Spinal cord (tissue), 10 donors: ENCODE data around the gene PPP1R1A. TPM values are rescaled to one million over a fixed set of nuclear protein-coding genes. Genes with fewer than 3 reads are reported as not detected.
A peak's percentile ranks its signal among the peaks of the same experiment; 100 is the strongest.

Source experiments
- DNase-seq, 6 donors: peaks; one replicate each; pipeline versions ENCODE4 v3.0.0 to v3.0.0-alpha.2; 2013 to 2015; ENCODE audit warnings: low spot score in 6 of 6, low read depth in 4 of 6
- H3K27ac ChIP-seq: one replicate; pipeline ENCODE4 v1.5.1; 2013; ENCODE audit warnings: low read depth, low read length, control low read depth
- H3K27me3 ChIP-seq: one replicate; pipeline ENCODE4 v1.6.1; 2013; ENCODE audit warnings: low read length; ENCODE audit not compliant: control insufficient read depth, insufficient read depth
- H3K36me3 ChIP-seq: one replicate; pipeline ENCODE4 v1.6.1; 2013; ENCODE audit warnings: low read length; ENCODE audit not compliant: control insufficient read depth, insufficient read depth
- H3K4me1 ChIP-seq: one replicate; pipeline ENCODE4 v1.6.1; 2013; ENCODE audit warnings: low read length; ENCODE audit not compliant: control insufficient read depth, insufficient read depth
- H3K4me3 ChIP-seq: one replicate; pipeline ENCODE4 v1.5.1; 2013; ENCODE audit warnings: low read depth, low read length, control low read depth
- H3K9me3 ChIP-seq: one replicate; pipeline ENCODE4 v1.6.1; 2013; ENCODE audit warnings: low read length; ENCODE audit not compliant: control insufficient read depth, insufficient read depth
- WGBS: methylation state at CpG from one replicate; pipeline ENCODE4 v1.1.5; 2013; ENCODE audit warnings: missing lambda C conversion rate; ENCODE audit not compliant: insufficient coverage; 5-methylcytosine and 5-hydroxymethylcytosine counted together
- polyA plus RNA-seq, 2 donors: library from polyadenylated mRNA; unstranded; fragments of 120-200 nt; gene quantifications; one replicate each; pipeline ENCODE4 v1.2.1, GENCODE V29; 2013; ENCODE audit not compliant: insufficient read length in 2 of 2
- total RNA-seq, 2 donors: library from RNA; depleted of rRNA in 1 of 2; stranded (reverse); fragments of 120-200 nt in 1 of 2; fragments of >200 nt in 1 of 2; gene quantifications; one replicate each; pipeline versions ENCODE4 v1.2.3 to v1.2.4, GENCODE V29; 2013 to 2014
- donor health status: healthy.

PPP1R1A gene
- total and polyA plus RNA-seq, 4 donors = 9.4 to 129 (median 68.6) TPM

DNA sequence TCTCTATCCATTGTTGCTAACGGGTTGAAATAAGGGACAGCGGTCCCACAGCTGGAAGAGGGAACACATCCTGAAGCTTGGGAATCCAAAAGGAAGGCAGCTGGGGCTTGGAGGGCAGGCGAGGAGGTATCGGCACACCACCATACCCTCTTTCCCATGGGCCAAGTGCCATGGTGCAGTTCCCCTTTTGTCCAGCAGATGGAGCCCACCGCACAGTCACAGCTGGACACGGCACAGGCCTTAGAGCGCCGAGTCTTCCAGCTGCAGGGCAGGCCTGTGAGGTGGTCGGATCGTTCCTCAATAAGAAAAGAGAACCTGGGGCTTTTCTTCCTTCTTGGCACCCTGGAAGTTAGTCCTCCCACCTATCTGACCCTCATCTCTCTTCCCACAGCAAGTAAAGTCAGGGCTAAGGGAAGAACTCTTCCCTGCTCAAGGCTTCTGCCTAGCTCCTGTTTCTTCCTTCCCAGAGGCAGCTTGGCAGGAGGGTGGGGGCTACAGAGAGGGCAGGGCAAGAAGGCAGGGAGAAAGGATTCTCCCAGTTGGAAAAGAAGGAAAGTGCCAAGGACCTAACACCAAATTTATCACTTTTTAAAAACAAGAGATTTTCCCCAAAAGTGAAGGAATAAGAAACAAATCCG is 8.6 kb downstream of the PPP1R1A start:
- no peak overlapping the region for H3K27ac ChIP-seq
- 0% methylated on average over 3 of the region's 11 CpGs for WGBS

DNA sequence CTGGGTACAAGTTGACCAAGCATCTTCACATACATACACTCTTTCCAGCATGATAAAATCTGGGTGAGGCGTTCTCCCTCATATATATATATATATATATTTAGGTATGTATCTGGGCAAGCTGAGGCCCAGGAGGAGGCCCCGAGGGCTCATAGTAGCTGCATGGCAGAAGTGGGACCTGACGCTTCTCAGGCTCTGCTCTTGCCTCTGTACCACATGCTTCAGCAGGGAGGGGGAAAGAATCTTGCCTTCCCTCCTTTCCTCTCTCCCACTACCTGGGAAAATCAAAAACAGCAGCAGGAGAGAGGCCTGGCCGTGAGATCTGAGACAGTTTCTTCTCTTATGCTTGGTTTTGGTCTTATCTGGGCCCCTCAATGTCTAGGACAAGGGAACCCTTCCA is 9.2 kb downstream of the PPP1R1A start:
- no peak overlapping the region for H3K27ac ChIP-seq
- H3K4me3 ChIP-seq = no peak overlapping the region
- DNase-seq = no peak
- H3K4me1 ChIP-seq = peaks cover 10% of the 10 kb centered on the region
- peaks cover 56% of the 10 kb centered on the region for H3K36me3 ChIP-seq
- no peaks in the 10 kb centered on the region for H3K9me3 ChIP-seq
- no peaks in the 10 kb centered on the region for H3K27me3 ChIP-seq
- 67% methylated on average over 1 of the region's 4 CpGs for WGBS

More for the DNA sequence above, 8.6 kb downstream of the PPP1R1A start:
- Histone ChIP-seq H3K9me3 (no peaks in the 10 kb centered on the region), H3K36me3 (peaks cover 56% of the 10 kb centered on the region), H3K27me3 (no peaks in the 10 kb centered on the region), H3K4me3 (no peak overlapping the region), H3K4me1 (peaks cover 10% of the 10 kb centered on the region)
- peak in 5 of 6 donors; percentile 59 to 92 (median 71) for DNase-seq

GRCh38 chr12:54578778-54579177 is 9.7 kb downstream of the PPP1R1A start:
- H3K4me3 ChIP-seq = no peak overlapping the region
- H3K4me1 ChIP-seq = peaks cover 10% of the 10 kb centered on the region
- no peak for DNase-seq
- H3K36me3 ChIP-seq = peaks cover 52% of the 10 kb centered on the region
- H3K9me3 ChIP-seq = no peaks in the 10 kb centered on the region
- no peaks in the 10 kb centered on the region for H3K27me3 ChIP-seq
- 90% methylated on average over 3 of the region's 7 CpGs for WGBS
- no peak overlapping the region for H3K27ac ChIP-seq

GRCh38 chr12:54572881-54573280 is 15.6 kb downstream of the PPP1R1A start:
- 28% methylated on average over 2 of the region's 5 CpGs for WGBS
- Histone ChIP-seq H3K4me1 (peaks cover 17% of the 10 kb centered on the region), H3K27ac (no peak overlapping the region), H3K36me3 (peaks cover 39% of the 10 kb centered on the region), H3K9me3 (no peaks in the 10 kb centered on the region), H3K27me3 (no peaks in the 10 kb centered on the region), H3K4me3 (no peak overlapping the region)
- DNase-seq = no peak

- Histone ChIP-seq H3K27ac (no peak overlapping the region), H3K9me3 (no peaks in the 10 kb centered on the region), H3K4me1 (peaks cover 17% of the 10 kb centered on the region), H3K27me3 (no peaks in the 10 kb centered on the region), H3K36me3 (peaks cover 29% of the 10 kb centered on the region), H3K4me3 (no peak overlapping the region)
- WGBS = 34% methylated on average over 3 of the region's 10 CpGs
- DNase-seq = peak in 2 of 6 donors; percentile 58 to 63
Measured at GRCh38 chr12:54571193-54572188, 17.0 kb downstream of the PPP1R1A start.

GRCh38 chr12:54569995-54570528 is 18.4 kb downstream of the PPP1R1A start:
- Histone ChIP-seq H3K9me3 (no peaks in the 10 kb centered on the region), H3K36me3 (peaks cover 14% of the 10 kb centered on the region), H3K4me3 (no peak overlapping the region), H3K4me1 (peaks cover 31% of the 10 kb centered on the region), H3K27me3 (no peaks in the 10 kb centered on the region), H3K27ac (no peak overlapping the region)
- WGBS = 100% methylated on average over 2 of the region's 4 CpGs
- DNase-seq = no peak

- H3K9me3 ChIP-seq = no peaks in the 10 kb centered on the region
- no peak for DNase-seq
- peaks cover 34% of the 10 kb centered on the region for H3K4me1 ChIP-seq
- 93% methylated on average over 14 of the region's 14 CpGs for WGBS
- H3K4me3 ChIP-seq = no peak overlapping the region
- peaks cover 14% of the 10 kb centered on the region for H3K36me3 ChIP-seq
- no peak overlapping the region for H3K27ac ChIP-seq
- no peaks in the 10 kb centered on the region for H3K27me3 ChIP-seq
Measured at GRCh38 chr12:54569072-54569471, 19.4 kb downstream of the PPP1R1A start.

GRCh38 chr12:54566792-54567191 is 21.7 kb downstream of the PPP1R1A start:
- Histone ChIP-seq H3K36me3 (peaks cover 11% of the 10 kb centered on the region), H3K27ac (no peak overlapping the region), H3K9me3 (no peaks in the 10 kb centered on the region), H3K4me1 (peaks cover 32% of the 10 kb centered on the region), H3K4me3 (no peak overlapping the region), H3K27me3 (no peaks in the 10 kb centered on the region)
- WGBS = 51% methylated on average over 5 of the region's 5 CpGs
- DNase-seq = peak in 1 of 6 donors; percentile 58

- Histone ChIP-seq H3K27me3 (no peaks in the 10 kb centered on the region), H3K27ac (no peak overlapping the region), H3K36me3 (peaks cover 11% of the 10 kb centered on the region), H3K4me3 (no peak overlapping the region), H3K4me1 (peaks cover 31% of the 10 kb centered on the region), H3K9me3 (no peaks in the 10 kb centered on the region)
- WGBS = 25% methylated on average over 3 of the region's 3 CpGs
- peak in 2 of 6 donors; percentile 65 to 89 for DNase-seq
Measured at GRCh38 chr12:54565986-54566544, 22.4 kb downstream of the PPP1R1A start.
